GM18520 (cell line): ENCODE results near the gene DNAJC11.
A peak's percentile ranks its signal among the peaks of the same experiment; 100 is the strongest.
"Not testable (repeated sequence)": the region's sequence is repeated elsewhere in the genome, so short reads cannot be mapped to it uniquely, and the experiment has no call there.

Source experiments
- ATAC-seq: cut with Tn5 transposase; IDR thresholded peaks from one replicate; pipeline ENCODE4 v1.9.1; 2021; ENCODE audit not compliant: unreplicated experiment

The DNAJC11 gene, protein sequence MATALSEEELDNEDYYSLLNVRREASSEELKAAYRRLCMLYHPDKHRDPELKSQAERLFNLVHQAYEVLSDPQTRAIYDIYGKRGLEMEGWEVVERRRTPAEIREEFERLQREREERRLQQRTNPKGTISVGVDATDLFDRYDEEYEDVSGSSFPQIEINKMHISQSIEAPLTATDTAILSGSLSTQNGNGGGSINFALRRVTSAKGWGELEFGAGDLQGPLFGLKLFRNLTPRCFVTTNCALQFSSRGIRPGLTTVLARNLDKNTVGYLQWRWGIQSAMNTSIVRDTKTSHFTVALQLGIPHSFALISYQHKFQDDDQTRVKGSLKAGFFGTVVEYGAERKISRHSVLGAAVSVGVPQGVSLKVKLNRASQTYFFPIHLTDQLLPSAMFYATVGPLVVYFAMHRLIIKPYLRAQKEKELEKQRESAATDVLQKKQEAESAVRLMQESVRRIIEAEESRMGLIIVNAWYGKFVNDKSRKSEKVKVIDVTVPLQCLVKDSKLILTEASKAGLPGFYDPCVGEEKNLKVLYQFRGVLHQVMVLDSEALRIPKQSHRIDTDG

DNA sequence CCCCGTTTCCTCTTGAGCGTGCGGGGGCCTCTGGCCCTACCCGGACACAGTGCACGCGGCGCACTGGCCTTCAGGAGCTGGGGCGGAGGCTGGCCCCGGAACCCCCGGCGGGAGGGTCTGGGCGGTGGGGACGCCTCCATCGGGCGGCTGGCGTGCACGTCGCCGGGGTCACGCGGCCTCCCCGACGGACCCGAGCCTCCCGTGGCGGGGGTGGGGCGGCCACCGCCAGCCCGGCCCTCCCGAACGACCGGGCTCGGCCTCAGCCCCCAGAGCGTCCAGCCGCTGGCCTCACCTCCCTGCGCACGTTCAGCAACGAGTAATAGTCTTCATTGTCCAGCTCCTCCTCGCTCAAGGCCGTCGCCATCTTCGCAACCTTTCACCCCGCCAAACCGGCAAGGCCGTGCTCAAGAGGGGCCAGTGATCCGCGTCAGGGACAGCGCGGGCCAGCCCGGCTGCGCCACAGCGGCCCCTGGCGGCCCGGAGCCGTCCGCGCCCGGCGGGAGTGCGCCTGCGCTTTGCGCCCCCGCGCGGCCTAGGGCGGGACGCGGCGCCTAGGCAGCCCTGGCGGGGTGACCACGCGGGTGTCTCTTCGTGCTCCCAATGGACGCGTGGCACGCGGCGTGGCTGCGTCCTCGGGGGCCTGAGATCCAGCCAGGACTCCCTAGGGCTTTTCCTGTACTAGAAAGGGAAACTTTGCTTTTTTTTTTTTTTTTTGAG is at the start of gene DNAJC11:
DNAJC11 (minus strand) TSS at position 380 of the 717 bp plus-strand sequence; CDS start at position 364, 16 bp downstream.
- peak; percentile 90 for ATAC-seq

DNA sequence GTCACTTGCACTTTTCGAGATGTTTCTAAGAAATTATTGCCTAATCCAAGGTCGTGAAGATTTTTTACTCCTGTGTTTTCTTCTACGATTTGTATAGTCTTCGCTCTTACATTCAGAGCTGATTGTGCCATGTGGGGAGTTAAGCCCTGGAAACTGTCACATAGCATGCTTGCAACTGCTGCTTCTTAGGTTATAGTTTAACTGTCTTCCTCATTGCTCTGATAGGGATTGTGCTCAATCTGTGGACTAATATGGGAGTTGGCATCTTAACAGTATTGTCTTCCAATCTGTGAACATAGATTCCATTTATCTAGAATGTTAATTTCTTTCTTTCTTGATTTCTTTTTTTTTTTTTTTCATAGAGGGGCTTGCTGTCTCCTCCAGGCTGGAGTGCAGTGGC is 48.9 kb upstream of the DNAJC11 start:
- ATAC-seq, result no peak

DNA sequence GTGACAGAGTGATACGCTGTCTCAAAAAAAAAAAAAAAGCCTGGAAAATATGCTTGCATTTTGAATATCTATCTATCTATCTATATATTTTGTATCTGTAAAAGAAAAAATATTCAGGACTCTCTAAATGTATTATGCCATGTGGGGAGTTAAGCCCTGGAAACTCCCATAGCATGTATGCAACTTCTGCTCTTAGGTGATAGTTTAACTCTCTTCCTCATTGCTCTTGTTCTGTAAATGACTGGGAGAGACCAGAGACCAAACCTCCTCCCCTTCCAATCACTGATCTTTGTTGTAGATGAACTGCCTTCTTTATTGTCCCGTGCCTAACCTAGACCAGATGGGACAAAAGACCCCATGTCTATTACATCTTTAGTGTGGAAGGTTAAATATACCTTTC is 46.1 kb upstream of the DNAJC11 start:
- ATAC-seq, result no peak

DNA sequence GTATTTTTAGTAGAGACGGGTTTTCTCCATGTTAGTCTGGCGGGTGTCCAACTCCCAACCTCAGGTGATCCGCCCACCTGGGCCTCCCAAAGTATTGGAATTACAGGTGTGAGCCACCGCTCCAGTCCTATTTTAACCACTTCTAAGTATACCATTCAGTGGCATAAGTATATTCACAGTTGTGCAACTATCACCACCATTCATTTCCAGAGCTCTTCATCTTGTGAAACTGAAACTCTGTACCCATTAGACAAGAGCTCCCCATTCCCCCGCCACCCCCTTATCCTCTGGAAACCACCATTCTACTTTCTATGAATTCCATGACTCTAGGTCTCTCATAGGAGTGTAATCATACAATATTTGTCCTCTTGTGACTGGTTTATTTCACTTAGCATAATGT is 43.5 kb upstream of the DNAJC11 start:
- no peak for ATAC-seq

DNA sequence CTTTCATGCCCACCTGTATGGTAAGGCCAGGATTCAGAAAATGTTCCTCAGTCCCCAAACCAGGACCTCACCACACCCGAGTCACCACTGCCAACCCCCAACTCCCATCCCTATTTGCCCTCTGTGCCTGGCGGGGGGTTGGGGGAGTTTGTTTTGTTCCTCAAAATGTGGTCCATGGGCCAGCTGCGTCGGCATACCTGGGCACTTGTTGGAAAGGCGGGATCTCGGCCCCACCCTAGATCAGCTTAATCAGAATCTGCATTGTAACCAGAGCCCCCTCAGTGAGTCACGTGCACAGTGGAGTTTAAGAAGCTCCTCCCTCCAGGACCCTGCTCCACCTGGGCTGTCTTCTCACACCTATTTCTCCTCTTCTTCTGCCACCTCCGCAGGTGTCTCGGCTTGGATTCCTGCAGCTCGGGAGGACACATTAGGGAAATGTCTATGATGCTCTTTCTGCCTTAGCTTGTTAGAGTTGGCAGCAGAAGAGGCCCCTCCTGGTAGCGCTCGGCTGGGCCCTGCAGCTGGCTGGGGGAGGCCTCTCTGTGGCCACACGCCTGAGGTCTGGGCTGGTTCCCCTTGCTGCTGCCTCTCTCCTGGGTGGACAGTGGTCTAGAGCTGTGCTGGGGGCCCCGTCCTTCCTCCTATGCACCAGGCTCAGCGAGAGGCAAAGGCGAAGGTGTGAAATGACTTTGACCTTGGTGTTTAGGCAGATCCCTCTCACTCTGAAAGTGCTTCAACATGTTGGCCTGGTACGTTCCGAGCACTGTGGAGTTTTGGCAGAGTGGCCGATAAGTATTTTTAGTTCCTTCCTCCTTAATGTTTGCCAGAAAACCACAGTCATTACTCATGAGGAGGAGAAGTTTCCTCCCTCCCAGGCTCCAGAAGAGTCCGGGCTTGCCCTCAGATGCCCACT is 41.8 kb upstream of the DNAJC11 start:
- no peak for ATAC-seq

DNA sequence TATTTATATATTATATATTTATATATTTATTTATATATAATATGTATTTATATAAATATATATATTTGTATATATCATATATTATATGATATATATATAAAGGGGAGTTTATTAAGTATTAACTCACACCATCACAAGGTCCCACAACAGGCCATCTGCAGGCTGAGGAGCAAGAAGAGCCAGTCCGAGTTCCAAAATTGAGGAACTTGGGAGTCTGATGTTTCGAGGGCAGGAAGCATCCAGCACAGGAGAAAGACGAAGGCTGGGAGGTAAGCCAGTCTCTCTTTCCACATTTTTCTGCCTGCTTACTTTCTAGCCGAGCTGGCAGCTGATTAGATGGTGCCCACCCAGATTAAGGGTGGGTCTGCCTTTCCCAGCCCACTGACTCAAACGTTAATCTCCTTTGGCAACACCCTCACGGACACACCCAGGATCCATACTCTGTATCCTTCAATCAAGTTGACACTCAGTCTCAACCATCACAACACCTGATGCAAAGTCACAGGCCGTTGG is 41.1 kb upstream of the DNAJC11 start:
- not testable (repeated sequence) for ATAC-seq

DNA sequence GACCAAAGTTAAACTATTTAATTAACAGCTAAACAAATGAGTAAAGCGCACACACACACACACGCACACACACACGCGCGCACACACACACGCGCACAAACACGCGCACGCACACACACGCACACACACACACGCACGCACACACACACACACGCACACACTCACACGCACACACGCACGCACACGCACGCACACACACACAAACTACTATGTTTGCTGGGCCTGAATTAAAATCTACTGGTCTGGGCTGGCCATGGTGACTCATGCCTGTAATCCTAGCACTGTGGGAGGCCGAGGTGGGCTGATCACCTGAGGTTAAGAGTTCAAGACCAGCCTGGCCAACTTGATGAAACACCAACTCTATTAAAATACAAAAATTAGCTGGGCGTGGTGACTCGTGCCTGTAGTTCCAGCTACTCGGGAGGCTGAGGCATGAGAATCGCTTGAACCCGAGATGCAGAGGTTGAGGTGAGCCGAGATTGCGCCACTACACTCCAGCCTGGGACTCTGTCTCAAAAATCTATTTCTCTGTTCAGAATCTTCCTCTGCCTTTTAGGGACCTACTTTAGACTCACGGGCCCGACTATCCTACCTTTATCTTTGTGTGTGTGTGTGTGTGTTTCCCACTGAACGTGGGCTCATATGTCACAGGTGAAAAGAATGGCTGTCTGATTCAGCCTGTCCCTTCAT is 37.5 kb upstream of the DNAJC11 start:
- no peak for ATAC-seq

DNA sequence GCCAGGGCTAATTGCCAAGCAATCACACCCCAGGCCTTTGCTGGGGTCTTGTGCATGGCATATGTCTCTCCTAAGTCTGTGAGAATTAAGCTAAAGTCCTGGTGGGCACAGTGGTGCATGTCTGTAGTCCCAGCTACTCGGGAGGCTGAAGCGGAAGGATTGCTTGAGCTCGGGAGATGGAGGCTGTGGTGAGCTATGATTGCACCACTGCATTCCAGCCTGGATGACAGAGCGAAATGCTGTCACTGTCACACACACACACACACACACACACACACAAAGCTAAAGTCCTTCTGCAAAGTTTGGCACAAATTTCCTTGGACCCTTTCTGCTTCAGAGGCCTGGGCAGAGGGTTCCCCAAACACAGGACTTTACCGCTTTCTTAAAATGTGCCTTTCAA is 31.3 kb upstream of the DNAJC11 start:
- no peak for ATAC-seq

DNA sequence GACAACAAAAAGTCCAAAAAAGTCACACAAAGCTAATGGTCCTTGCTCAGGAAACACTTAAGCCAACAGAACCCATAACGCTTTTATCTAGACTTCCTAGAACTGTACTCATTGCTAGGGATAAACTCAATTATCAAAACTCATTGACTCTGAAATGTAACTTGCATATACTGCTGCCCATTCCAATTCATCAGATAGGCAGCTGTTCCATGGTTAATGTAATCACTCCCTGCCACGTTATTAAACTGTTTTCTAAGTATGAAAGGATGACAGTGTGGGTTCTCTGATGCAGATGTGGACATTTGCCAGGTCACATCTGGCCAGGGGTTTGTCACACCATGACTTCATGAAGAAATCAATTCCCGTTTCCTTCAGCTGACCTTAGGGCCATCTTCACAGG is 30.3 kb upstream of the DNAJC11 start:
- no peak for ATAC-seq

DNA sequence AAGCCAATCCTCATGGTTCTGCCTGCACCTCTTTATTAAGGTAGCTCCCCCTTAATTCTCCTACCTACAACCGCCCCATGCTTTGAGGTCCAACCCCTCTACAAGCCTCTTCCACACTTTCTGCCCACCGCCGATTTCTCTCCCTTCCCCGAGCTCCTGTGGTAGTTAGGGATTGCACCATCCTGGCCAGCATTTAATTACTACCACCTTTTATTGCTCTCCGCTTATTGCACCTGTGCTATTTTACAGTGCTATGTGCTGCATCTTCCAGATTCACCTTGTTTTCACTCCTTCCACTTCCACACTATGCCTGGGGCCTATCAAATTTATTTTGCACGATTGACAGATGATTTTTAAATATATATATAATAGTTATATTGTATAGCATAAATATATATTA is 29.3 kb upstream of the DNAJC11 start:
- ATAC-seq, result no peak

DNA sequence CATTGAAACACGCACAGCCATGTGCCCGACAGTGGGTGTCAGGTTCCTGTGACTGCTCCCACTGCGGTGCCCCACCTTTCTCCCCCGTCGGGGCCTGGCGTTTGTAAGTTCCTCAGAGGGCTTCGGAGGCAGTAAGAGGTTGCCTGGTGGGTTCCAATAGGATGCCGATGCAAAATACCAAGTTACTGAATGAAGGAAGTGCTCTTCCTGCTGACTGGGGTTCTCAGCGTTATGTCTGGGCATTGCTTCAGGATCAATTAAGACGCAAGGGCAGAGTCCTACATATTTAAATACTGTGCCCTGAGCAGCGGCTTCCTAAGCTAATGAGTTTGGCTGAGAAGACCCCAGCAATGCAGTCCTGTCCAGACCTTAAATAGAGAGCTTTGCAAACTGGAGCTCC is 28.9 kb upstream of the DNAJC11 start:
- ATAC-seq, result no peak

DNA sequence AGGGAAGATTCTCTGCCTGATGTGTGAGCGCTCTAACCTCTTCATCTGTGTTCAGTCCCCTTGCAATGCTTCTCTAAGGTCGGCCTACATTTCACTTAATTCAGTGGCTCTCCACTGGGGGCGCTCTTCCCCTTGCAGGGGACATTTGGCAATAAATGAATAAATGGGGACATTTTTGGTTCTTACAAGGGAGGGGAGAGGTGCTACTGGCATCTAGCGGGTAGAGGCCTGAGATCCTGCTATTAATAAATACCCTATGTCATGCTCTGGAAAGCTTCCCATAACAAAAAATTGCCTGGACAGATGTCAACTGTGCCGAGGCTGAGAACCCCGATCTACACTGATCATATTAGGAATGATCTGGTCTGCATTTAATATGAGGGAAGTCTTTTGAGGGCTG is 25.9 kb upstream of the DNAJC11 start:
- no peak for ATAC-seq

DNA sequence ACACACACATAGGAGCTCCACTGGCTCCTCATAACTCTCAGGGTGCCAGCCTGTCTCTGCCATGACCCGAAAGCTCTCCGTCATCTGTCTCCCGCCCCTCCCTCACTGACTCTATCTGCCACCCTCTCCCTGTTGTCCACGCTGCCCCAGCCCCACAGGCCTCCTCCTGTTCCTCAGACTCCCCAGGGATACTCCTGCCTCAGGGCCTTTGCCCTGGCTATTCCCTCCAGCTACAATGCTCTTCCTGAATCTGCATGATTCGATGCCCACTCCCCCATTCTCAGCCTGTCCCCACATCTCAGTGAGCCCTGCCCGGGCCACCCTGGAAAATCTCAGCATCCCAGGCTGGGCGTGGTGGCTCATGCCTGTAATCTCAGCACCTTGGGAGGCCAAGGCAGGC is 24.6 kb upstream of the DNAJC11 start:
- ATAC-seq, result no peak

DNA sequence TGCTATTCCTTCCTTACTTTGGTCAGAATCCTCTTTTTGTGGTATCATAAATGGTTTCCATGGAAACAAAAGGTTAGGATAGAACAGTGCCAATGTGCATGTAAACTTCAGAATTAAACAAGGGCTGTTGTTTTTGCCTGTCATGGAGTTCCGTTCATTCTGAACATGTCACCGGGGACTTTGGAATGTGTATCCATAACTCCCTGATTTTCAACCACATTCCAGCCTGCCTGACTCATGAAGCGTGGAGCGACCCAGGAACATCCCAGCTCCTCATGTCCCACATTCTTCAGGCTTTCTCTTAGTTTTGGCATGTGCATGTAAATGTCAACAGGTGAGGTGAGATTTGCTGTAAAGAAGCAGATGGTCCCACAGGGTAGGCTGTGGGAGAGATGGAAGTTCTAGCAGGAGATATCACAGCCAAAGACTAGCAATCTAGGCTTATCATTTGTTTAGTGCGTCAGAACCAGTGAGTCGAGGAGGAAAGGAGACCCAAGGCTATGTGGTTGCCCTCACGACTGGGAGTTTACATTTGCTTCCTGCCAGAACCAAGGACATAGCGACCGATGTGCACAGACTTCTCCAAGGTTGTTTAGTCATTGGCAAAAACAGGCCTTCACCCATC is 23.0 kb upstream of the DNAJC11 start:
- ATAC-seq, result no peak

DNA sequence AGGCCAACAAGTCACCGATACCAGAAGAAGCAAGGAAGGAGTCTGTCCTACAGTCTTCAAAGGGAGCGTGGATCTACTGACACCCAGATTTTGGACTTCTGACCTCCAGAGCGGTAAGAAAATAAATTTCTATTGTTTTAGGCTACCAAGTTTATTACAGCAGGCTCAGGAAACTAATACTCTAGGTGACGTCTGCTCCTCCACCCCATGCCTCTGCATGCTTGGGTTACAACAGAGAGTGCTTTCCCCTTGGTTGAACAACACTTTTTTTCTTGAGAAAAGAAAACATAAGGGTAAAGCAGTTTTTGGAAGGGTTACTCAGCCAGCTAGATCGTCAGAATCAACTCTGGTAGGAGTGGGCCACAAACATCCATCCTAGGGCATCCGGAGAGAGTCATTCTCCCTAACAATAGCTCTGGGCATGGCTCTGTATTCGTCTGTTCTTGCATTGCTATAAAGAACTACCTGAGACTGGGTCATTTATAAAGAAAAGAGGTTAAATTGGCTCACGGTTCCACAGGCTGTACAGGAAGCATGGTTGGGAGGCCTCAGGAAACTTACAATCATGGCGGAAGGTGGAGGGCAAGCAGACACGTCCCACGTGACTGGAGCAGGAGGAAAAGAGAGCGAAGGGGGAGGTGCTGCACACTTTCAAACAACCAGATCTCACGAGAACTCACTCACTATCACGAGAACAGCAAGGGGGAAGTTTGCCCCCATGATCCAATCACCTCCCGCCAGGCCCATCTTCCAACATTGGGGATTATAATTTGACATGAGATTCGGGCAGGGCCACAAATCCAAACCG is 22.2 kb upstream of the DNAJC11 start:
- no peak for ATAC-seq

DNA sequence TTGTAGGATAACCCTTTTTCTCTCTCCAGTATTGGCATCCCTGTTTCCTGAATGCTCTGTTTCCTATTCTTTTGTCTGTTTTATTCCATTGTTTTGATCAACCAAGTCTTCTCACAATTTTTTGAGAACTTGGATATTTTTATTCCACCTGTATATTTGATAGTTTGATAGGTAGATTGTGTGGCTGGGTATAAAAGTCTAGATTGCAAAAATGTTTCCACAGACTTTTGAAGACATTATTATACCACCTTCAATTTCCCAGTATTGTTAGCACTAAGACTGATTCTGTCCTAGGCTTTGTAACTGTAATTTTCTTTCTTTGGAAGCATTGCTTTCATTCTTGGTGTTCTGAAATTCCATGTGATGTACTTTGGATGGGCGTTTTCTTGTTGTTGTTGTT is 9.6 kb upstream of the DNAJC11 start:
- ATAC-seq, result no peak

DNA sequence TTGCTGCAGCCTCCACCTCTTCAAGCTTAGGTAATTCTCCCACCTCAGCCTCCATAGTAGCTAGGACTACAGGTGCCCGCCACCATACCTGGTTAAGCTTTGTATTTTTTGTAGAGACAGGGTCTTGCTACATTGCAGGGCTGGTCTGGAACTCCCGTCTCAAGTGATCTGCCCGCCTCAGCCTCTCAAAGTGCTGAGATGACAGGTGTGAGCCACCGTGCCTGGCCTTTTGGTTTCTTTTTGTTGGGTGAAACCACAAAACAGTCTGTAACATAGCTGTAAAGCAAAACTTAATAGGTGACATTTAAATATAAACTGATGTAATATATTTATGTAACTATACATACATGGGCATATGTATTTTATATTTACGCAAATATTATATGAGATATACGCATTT is 3.1 kb upstream of the DNAJC11 start:
- no peak for ATAC-seq

DNA sequence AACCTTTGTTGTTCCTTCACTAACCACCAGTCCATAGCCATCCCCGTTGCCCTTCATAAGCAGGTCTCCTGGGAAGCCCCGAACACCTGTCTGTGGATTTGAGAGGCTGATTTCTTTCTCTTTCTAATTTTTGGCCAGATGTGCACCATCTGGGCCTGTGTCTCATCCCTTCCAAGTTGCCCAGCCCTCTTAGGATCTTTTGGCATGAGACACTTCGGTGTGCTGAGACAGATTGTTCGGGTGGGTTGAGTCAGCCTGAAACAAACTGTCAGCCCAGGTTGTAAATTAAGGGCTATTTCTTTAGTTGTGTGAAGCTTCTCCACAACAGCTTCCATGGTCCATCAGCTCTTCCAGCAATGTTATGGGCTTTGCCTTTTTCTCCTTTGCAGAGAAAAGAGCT is 1.4 kb upstream of the DNAJC11 start:
- ATAC-seq, result no peak

DNA sequence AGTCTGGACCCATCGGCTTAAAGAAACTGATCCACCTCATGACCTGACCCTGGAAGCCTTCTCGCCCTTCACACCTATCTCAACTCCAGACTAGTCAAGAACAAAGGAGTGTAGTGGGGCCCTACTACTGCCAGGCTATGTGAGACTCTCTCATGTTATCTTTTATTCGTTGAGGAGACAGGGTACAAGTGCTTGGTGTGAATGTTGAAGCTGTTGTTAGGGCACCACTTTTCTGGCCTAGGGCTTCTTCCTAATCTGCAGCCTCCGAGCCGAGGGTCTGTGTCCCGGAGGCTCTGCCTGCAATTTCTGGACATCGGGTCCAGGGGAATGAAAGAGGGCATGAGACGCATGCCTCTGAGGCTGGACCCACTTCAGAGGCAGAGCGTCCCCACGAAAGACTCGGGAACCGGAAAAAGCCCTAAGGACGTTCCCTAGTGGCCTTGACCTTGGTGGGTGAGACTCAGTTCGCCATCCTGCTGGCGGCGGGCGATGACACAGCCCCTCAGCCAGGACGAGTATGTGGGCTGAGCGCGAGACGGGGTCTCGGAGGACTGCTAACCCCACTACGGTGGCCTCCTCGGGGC is 671 bp downstream of the DNAJC11 start:
- ATAC-seq, result no peak
